ENCODE measurements around the gene CNN3. TPM values are rescaled to one million over a fixed set of nuclear protein-coding genes. Genes with fewer than 3 reads are reported as not detected.
A peak's percentile ranks its signal among the peaks of the same experiment; 100 is the strongest.

Gene CNN3
- total and polyA plus RNA-seq, 4 donors, result 326 to 379 (median 357) TPM

DNA sequence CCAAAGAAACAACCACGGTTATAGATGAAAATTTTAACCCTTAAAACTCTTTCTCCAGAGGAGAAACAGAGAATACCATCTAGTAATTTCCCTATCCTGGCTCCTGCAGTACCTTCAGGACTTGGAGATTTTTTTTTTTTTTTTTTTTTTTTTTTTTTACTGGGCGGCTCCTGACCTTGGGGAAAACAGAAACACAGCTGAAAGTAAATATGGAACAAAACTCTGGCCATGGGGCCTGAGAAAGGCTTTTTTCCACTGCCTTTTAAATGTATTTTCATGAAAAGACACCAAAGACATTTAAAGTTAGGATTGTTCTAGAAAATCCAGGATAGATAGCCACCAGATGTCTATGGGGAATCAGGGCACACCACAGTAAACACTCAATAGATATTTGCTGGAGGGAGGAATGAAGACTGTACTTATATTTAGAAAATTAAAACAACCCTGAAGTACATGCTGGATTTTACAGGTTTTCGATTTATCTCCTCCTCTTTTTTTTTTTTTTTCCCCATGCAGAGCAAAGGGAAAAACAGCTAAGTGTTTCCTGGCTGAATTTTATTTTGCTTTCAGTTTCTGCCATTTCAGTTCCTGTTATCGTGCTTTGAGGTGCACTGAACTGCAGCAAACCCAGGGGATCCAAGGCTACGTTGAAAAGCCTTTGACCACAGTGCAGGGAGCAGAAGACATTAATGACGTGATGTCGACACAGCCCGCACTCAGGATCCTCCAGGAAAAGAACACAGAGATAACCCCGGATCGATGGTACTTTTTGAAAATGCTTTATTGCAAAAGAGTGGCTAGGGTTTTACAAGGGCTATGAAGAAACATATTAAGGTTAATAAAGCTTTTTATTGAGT, 35.7 kb upstream of the CNN3 start:
- Histone ChIP-seq H3K4me3 (ENCODE audit: low read depth, low read length) (peak overlapping the region; percentile 1), H3K9me3 (ENCODE audit: control insufficient read depth, insufficient read depth, low read length) (no peaks in the 10 kb centered on the region), H3K27me3 (ENCODE audit: control insufficient read depth, insufficient read depth, low read length) (no peaks in the 10 kb centered on the region), H3K4me1 (ENCODE audit: control insufficient read depth, insufficient read depth, low read length) (no peaks in the 10 kb centered on the region), H3K27ac (ENCODE audit: low read depth, low read length) (peak overlapping the region; percentile 1), H3K36me3 (ENCODE audit: control insufficient read depth, insufficient read depth, low read length) (no peaks in the 10 kb centered on the region)
- peak in 2 of 6 donors; percentile 13 to 43 for DNase-seq (ENCODE audit: low read depth in 4 of 6, low spot score in 6 of 6)
- 51% methylated on average over 6 of the region's 10 CpGs for WGBS (ENCODE audit: insufficient coverage)

GRCh38 chr1:94961988-94962387, 35.1 kb upstream of the CNN3 start:
- Histone ChIP-seq H3K4me1 (ENCODE audit: control insufficient read depth, insufficient read depth, low read length) (no peaks in the 10 kb centered on the region), H3K4me3 (ENCODE audit: low read depth, low read length) (no peak overlapping the region), H3K9me3 (ENCODE audit: control insufficient read depth, insufficient read depth, low read length) (no peaks in the 10 kb centered on the region), H3K27ac (ENCODE audit: low read depth, low read length) (no peak overlapping the region), H3K27me3 (ENCODE audit: control insufficient read depth, insufficient read depth, low read length) (no peaks in the 10 kb centered on the region), H3K36me3 (ENCODE audit: control insufficient read depth, insufficient read depth, low read length) (no peaks in the 10 kb centered on the region)
- no peak for DNase-seq (ENCODE audit: low read depth in 4 of 6, low spot score in 6 of 6)
- WGBS (ENCODE audit: insufficient coverage), result 67% methylated on average over 1 of the region's 3 CpGs

DNA sequence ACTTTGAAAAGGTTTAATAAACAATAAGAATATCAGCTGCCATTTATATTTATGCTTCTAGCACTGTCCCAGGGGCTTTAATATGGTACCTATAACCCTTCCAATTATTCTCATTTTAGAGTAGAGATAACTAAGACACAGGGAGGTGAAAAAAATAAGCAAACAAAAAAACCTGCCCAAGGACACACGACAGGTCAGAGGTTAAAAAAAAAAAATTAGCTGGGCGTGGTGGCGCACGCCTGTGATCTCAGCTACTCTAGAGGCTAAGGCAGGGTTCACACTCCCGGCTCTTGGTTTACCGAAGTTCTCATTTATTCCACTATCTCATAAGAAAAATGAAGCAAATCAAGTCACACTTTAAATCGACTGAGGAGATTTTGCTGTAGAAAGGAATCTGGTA, 34.7 kb upstream of the CNN3 start:
- Histone ChIP-seq H3K4me3 (ENCODE audit: low read depth, low read length) (no peak overlapping the region), H3K27me3 (ENCODE audit: control insufficient read depth, insufficient read depth, low read length) (no peaks in the 10 kb centered on the region), H3K4me1 (ENCODE audit: control insufficient read depth, insufficient read depth, low read length) (no peaks in the 10 kb centered on the region), H3K9me3 (ENCODE audit: control insufficient read depth, insufficient read depth, low read length) (no peaks in the 10 kb centered on the region), H3K27ac (ENCODE audit: low read depth, low read length) (no peak overlapping the region), H3K36me3 (ENCODE audit: control insufficient read depth, insufficient read depth, low read length) (no peaks in the 10 kb centered on the region)
- WGBS (ENCODE audit: insufficient coverage), result no CpG with 5 or more reads among the region's 7 CpGs
- no peak for DNase-seq (ENCODE audit: low read depth in 4 of 6, low spot score in 6 of 6)

- no peaks in the 10 kb centered on the region for H3K4me1 ChIP-seq (ENCODE audit: control insufficient read depth, insufficient read depth, low read length)
- H3K36me3 ChIP-seq (ENCODE audit: control insufficient read depth, insufficient read depth, low read length), result no peaks in the 10 kb centered on the region
- H3K27me3 ChIP-seq (ENCODE audit: control insufficient read depth, insufficient read depth, low read length), result no peaks in the 10 kb centered on the region
- no peak overlapping the region for H3K27ac ChIP-seq (ENCODE audit: low read depth, low read length)
- WGBS (ENCODE audit: insufficient coverage), result 100% methylated on average over 1 of the region's 1 CpG
- no peak overlapping the region for H3K4me3 ChIP-seq (ENCODE audit: low read depth, low read length)
- no peaks in the 10 kb centered on the region for H3K9me3 ChIP-seq (ENCODE audit: control insufficient read depth, insufficient read depth, low read length)
- no peak for DNase-seq (ENCODE audit: low read depth in 4 of 6, low spot score in 6 of 6)
These were observed 31.2 kb upstream of the CNN3 start for GRCh38 chr1:94958081-94958480.

DNA sequence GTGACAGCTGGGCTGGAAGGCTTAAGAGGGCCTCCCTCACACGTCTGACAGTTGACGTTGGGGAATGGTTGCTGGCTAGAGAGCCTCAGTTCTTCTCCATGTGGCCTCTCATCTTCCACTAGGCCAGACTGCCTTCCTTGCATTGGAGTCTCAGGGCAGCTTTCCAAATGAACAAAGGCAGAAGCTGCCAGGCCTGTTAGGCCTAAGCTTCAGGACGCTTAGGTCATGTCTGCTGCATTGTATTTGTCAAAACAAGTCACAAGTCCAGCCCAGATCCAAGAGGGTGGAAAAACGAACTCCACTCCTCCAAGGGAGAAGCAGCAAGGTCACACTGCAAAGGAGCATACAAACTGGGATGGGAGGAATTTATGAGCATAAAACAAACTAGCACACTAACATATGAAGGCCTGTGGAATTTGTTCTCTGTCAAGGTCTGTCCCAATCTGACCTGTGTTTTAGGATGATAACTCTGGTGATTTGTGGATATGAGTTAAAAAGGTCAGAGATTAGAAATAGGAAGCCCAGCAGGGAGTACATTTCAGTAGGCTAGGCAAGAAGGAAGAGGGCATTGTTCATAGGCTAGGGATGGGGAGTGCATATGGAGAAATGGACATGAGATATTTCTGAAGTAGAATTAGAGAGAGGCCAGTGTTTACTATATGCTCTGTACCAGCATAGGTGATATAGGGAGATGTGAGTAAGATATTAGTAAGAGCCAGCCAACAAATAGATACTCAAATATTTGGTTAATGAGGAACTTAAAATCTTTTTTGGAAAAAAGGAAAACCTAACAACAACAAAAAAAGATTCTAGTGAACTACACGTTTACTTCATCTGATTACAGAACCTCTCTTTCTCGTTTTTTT, 29.1 kb upstream of the CNN3 start:
- Histone ChIP-seq H3K9me3 (ENCODE audit: control insufficient read depth, insufficient read depth, low read length) (no peaks in the 10 kb centered on the region), H3K27me3 (ENCODE audit: control insufficient read depth, insufficient read depth, low read length) (no peaks in the 10 kb centered on the region), H3K36me3 (ENCODE audit: control insufficient read depth, insufficient read depth, low read length) (no peaks in the 10 kb centered on the region), H3K4me3 (ENCODE audit: low read depth, low read length) (no peak overlapping the region), H3K4me1 (ENCODE audit: control insufficient read depth, insufficient read depth, low read length) (no peaks in the 10 kb centered on the region), H3K27ac (ENCODE audit: low read depth, low read length) (no peak overlapping the region)
- DNase-seq (ENCODE audit: low read depth in 4 of 6, low spot score in 6 of 6), result peak in 1 of 6 donors; percentile 57
- 56% methylated on average over 3 of the region's 6 CpGs for WGBS (ENCODE audit: insufficient coverage)

- no peak for DNase-seq (ENCODE audit: low read depth in 4 of 6, low spot score in 6 of 6)
- H3K36me3 ChIP-seq (ENCODE audit: control insufficient read depth, insufficient read depth, low read length), result no peaks in the 10 kb centered on the region
- H3K4me1 ChIP-seq (ENCODE audit: control insufficient read depth, insufficient read depth, low read length), result no peaks in the 10 kb centered on the region
- no peaks in the 10 kb centered on the region for H3K9me3 ChIP-seq (ENCODE audit: control insufficient read depth, insufficient read depth, low read length)
- WGBS (ENCODE audit: insufficient coverage), result 66% methylated on average over 8 of the region's 9 CpGs
- H3K27ac ChIP-seq (ENCODE audit: low read depth, low read length), result no peak overlapping the region
- H3K27me3 ChIP-seq (ENCODE audit: control insufficient read depth, insufficient read depth, low read length), result no peaks in the 10 kb centered on the region
- H3K4me3 ChIP-seq (ENCODE audit: low read depth, low read length), result no peak overlapping the region
These were observed 27.6 kb upstream of the CNN3 start for GRCh38 chr1:94954263-94955220.

DNA sequence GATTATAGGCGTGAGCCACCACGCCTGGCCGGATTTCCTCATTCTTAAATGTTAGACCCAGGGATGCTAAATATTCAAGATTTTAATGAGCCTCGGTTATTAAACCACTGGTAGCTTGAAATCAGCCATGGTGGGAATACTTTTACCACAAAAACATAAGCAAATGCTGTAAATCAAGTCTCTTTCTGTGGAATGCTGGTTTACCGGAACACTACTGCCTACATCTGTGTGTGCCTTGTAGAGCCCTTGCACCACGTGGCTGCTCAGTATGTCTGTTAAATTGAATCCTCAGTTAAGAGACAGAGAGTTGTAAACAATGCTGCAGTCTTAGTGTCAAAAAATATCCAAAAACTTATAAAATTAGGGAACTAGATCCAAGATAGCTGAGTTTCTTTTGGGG, 26.8 kb upstream of the CNN3 start:
- no peaks in the 10 kb centered on the region for H3K9me3 ChIP-seq (ENCODE audit: control insufficient read depth, insufficient read depth, low read length)
- H3K4me3 ChIP-seq (ENCODE audit: low read depth, low read length), result no peak overlapping the region
- WGBS (ENCODE audit: insufficient coverage), result 80% methylated on average over 1 of the region's 6 CpGs
- no peaks in the 10 kb centered on the region for H3K27me3 ChIP-seq (ENCODE audit: control insufficient read depth, insufficient read depth, low read length)
- H3K36me3 ChIP-seq (ENCODE audit: control insufficient read depth, insufficient read depth, low read length), result no peaks in the 10 kb centered on the region
- no peaks in the 10 kb centered on the region for H3K4me1 ChIP-seq (ENCODE audit: control insufficient read depth, insufficient read depth, low read length)
- DNase-seq (ENCODE audit: low read depth in 4 of 6, low spot score in 6 of 6), result no peak
- H3K27ac ChIP-seq (ENCODE audit: low read depth, low read length), result no peak overlapping the region

DNA sequence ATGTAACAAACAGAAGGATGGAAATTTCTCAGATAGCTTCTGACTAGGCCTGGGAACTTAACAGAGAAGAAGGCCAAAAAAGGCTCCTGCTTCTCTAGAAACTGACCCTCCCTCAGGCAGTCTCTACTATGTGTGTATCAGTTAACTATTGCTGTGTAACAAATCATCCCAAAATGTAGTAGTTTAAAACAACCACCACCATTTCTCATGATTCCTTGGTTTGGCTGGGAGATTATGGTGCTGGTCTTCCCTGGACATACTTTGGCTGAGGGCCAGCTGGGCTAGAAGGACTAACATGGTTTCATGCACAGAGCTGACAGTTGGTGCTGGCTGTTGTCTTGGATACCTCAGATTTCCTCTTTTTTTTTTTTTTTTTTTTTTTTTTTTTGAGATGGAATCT, 26.2 kb upstream of the CNN3 start:
- DNase-seq (ENCODE audit: low read depth in 4 of 6, low spot score in 6 of 6), result no peak
- Histone ChIP-seq H3K4me3 (ENCODE audit: low read depth, low read length) (no peak overlapping the region), H3K4me1 (ENCODE audit: control insufficient read depth, insufficient read depth, low read length) (no peaks in the 10 kb centered on the region)

GRCh38 chr1:94952539-94952938, 25.6 kb upstream of the CNN3 start:
- 92% methylated on average over 2 of the region's 5 CpGs for WGBS (ENCODE audit: insufficient coverage)

More for the DNA sequence above, 26.2 kb upstream of the CNN3 start:
- Histone ChIP-seq H3K36me3 (ENCODE audit: control insufficient read depth, insufficient read depth, low read length) (no peaks in the 10 kb centered on the region), H3K27me3 (ENCODE audit: control insufficient read depth, insufficient read depth, low read length) (no peaks in the 10 kb centered on the region), H3K27ac (ENCODE audit: low read depth, low read length) (no peak overlapping the region), H3K9me3 (ENCODE audit: control insufficient read depth, insufficient read depth, low read length) (no peaks in the 10 kb centered on the region)

More at GRCh38 chr1:94952539-94952938, 25.6 kb upstream of the CNN3 start:
- Histone ChIP-seq H3K27ac (ENCODE audit: low read depth, low read length) (no peak overlapping the region), H3K4me1 (ENCODE audit: control insufficient read depth, insufficient read depth, low read length) (no peaks in the 10 kb centered on the region), H3K4me3 (ENCODE audit: low read depth, low read length) (no peak overlapping the region), H3K27me3 (ENCODE audit: control insufficient read depth, insufficient read depth, low read length) (no peaks in the 10 kb centered on the region), H3K9me3 (ENCODE audit: control insufficient read depth, insufficient read depth, low read length) (no peaks in the 10 kb centered on the region), H3K36me3 (ENCODE audit: control insufficient read depth, insufficient read depth, low read length) (no peaks in the 10 kb centered on the region)
- DNase-seq (ENCODE audit: low read depth in 4 of 6, low spot score in 6 of 6), result no peak

Data from spinal cord (tissue), 10 donors.